ENCODE data around the gene CGREF1. TPM values are rescaled to one million over a fixed set of nuclear protein-coding genes. Genes with fewer than 3 reads are reported as not detected.

Gene CGREF1
- total and polyA plus RNA-seq, 2 donors (not counting 1 experiment from before 2014, with no cell fraction given), result 1.5 to 2.3 TPM

DNA sequence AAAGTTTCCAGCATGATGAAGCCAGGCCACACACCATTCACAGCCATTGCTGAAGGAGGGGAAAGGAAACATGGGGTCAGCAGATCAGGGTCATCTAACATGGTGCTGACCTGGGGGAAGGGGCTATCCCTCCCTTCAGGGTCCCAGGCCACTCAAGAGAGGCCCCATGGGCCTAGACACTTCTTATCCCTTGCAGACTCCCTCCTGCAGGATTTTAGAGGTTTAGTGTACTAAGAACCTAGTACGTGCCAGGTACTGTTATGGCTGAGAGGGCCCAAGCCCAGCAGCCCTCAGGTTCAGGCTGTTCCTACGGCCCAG is 23.5 kb downstream of the CGREF1 start:
- no peak overlapping the region for H2AFZ ChIP-seq (ENCODE audit: low read length)
- DNase-seq (ENCODE audit: low read depth in 2 of 2), result no peak

DNA sequence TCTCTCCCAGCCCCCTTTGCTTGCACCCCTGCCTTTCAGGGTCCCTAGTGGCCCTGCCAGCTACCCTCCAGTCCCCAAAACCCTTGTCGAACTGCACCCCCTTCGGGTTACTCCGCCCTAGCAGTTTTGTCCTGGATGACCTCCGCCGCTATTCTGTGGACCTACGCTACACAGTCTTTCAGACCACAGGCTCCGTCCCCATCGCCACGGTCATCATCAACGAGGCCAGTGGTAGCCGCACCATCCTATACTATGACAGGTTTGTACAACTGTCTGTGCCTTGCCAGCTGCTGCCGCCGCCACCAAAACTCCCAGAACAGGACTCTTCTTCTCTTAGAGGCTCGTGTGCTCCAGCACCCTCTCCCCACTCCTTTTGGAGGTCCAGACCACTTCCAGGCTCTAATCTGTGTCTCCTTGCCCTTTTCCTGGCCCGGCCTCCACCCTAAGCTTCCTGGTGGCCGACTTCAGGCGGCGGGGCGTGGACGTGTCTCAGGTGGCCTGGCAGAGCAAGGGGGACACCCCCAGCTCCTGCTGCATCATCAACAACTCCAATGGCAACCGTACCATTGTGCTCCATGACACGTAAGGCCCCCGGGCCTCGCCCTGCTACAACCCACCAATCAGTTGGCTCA is 24.5 kb downstream of the CGREF1 start:
- H3K9me3 ChIP-seq (ENCODE audit: control insufficient read depth, insufficient read depth, low read depth, low read length), result no peaks in the 10 kb centered on the region
- H3K4me3 ChIP-seq (replicated peaks in 1 of 4; ENCODE audit: control extremely low read depth in 1 of 4, insufficient read depth in 1 of 4, low read depth in 3 of 4, low read length in 4 of 4), result no peak overlapping the region
- H2AFZ ChIP-seq (ENCODE audit: low read length), result no peak overlapping the region
- H3K4me2 ChIP-seq (ENCODE audit: extremely low read depth, insufficient read depth, low read length), result no peak overlapping the region
- no peak for DNase-seq (ENCODE audit: low read depth in 2 of 2)
- H3K4me1 ChIP-seq (ENCODE audit: control insufficient read depth, extremely low read depth, insufficient read depth, low read length), result no peaks in the 10 kb centered on the region
- H3K27ac ChIP-seq (ENCODE audit: insufficient read depth, low read length), result no peak overlapping the region
- H3K36me3 ChIP-seq (ENCODE audit: control insufficient read depth, insufficient read depth, low read length), result no peaks in the 10 kb centered on the region
- no peaks in the 10 kb centered on the region for H3K27me3 ChIP-seq (ENCODE audit: control insufficient read depth, insufficient read depth, low read length)
- TF ChIP-seq, protein P1, sequence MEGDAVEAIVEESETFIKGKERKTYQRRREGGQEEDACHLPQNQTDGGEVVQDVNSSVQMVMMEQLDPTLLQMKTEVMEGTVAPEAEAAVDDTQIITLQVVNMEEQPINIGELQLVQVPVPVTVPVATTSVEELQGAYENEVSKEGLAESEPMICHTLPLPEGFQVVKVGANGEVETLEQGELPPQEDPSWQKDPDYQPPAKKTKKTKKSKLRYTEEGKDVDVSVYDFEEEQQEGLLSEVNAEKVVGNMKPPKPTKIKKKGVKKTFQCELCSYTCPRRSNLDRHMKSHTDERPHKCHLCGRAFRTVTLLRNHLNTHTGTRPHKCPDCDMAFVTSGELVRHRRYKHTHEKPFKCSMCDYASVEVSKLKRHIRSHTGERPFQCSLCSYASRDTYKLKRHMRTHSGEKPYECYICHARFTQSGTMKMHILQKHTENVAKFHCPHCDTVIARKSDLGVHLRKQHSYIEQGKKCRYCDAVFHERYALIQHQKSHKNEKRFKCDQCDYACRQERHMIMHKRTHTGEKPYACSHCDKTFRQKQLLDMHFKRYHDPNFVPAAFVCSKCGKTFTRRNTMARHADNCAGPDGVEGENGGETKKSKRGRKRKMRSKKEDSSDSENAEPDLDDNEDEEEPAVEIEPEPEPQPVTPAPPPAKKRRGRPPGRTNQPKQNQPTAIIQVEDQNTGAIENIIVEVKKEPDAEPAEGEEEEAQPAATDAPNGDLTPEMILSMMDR (conservative IDR thresholded peaks at IDR 0.05 in 1 of 2, IDR thresholded peaks at IDR 0.05 in 1 of 2; ENCODE audit: low read depth in 1 of 2, low read length in 2 of 2), result no peak
- TF ChIP-seq EZH2 (IDR thresholded peaks at IDR 0.05; ENCODE audit: low read length, missing control alignments), result no peak
- no peak overlapping the region for H3K9ac ChIP-seq (ENCODE audit: insufficient read depth, low read length)
- no peaks in the 10 kb centered on the region for H3K79me2 ChIP-seq (ENCODE audit: control insufficient read depth, insufficient read depth, low read length)
- no peaks in the 10 kb centered on the region for H4K20me1 ChIP-seq (ENCODE audit: control insufficient read depth, extremely low read depth, insufficient read depth, low read length)

More for the DNA sequence above, 23.5 kb downstream of the CGREF1 start:
- Histone ChIP-seq H4K20me1 (ENCODE audit: control insufficient read depth, extremely low read depth, insufficient read depth, low read length) (no peaks in the 10 kb centered on the region), H3K27ac (ENCODE audit: insufficient read depth, low read length) (no peak overlapping the region), H3K36me3 (ENCODE audit: control insufficient read depth, insufficient read depth, low read length) (no peaks in the 10 kb centered on the region), H3K9me3 (ENCODE audit: control insufficient read depth, insufficient read depth, low read depth, low read length) (no peaks in the 10 kb centered on the region), H3K4me3 (replicated peaks in 1 of 4; ENCODE audit: control extremely low read depth in 1 of 4, insufficient read depth in 1 of 4, low read depth in 3 of 4, low read length in 4 of 4) (no peak overlapping the region), H3K4me1 (ENCODE audit: control insufficient read depth, extremely low read depth, insufficient read depth, low read length) (no peaks in the 10 kb centered on the region), H3K4me2 (ENCODE audit: extremely low read depth, insufficient read depth, low read length) (no peak overlapping the region), H3K9ac (ENCODE audit: insufficient read depth, low read length) (no peak overlapping the region), H3K79me2 (ENCODE audit: control insufficient read depth, insufficient read depth, low read length) (no peaks in the 10 kb centered on the region), H3K27me3 (ENCODE audit: control insufficient read depth, insufficient read depth, low read length) (no peaks in the 10 kb centered on the region)
- no peak for TF ChIP-seq EZH2 (IDR thresholded peaks at IDR 0.05; ENCODE audit: low read length, missing control alignments)
- TF ChIP-seq, protein P1 (conservative IDR thresholded peaks at IDR 0.05 in 1 of 2, IDR thresholded peaks at IDR 0.05 in 1 of 2; ENCODE audit: low read depth in 1 of 2, low read length in 2 of 2), result no peak

DNA sequence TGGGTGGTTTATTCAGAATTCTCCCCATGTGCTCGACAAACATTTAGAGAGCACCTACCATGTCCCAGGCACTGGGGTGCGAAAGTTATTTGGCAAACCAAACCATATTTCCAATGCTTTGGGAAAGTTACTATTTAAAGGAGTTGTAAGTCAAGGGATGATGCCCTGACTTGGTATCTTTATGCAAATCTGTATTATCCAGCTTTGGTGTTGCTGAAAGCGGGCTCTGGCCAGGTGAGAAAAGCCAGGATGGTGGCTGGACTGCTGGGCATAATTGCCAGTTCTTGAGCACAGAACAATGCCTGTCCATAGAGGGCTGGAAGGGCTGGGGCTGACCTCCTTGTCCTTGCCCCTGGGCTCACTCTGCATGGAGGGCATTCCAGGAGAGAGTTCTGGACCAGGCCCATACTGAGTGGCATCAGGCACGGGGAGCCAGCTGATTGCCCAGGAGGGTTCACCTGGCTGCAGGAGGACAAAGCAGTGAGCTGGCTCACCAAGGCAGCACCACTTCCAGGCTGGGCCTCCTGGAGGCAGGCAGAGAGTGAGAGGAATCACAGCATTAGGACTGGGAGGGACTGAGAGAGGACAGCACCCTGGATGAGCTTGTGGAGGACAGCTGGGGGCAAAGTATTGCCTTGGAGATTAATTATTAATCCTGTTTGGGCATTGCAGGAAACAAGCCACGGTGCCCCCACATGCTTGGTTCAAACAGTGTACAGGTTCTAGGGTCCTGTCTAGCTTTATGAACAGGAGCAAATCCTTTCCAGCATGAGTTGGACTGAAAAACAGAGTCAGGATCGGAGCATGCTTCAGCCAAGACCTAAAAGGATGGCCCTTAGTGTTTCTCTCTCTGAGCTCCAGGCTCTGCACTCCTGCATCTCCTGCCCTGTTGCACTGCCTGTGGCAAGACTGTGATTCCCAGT is 25.2 kb downstream of the CGREF1 start:
- no peaks in the 10 kb centered on the region for H3K79me2 ChIP-seq (ENCODE audit: control insufficient read depth, insufficient read depth, low read length)
- H3K9ac ChIP-seq (ENCODE audit: insufficient read depth, low read length), result no peak overlapping the region
- no peaks in the 10 kb centered on the region for H4K20me1 ChIP-seq (ENCODE audit: control insufficient read depth, extremely low read depth, insufficient read depth, low read length)
- no peak overlapping the region for H3K4me2 ChIP-seq (ENCODE audit: extremely low read depth, insufficient read depth, low read length)
- TF ChIP-seq, protein P1 (conservative IDR thresholded peaks at IDR 0.05 in 1 of 2, IDR thresholded peaks at IDR 0.05 in 1 of 2; ENCODE audit: low read depth in 1 of 2, low read length in 2 of 2), result no peak
- TF ChIP-seq EZH2 (IDR thresholded peaks at IDR 0.05; ENCODE audit: low read length, missing control alignments), result no peak
- H3K36me3 ChIP-seq (ENCODE audit: control insufficient read depth, insufficient read depth, low read length), result no peaks in the 10 kb centered on the region
- no peak for DNase-seq (ENCODE audit: low read depth in 2 of 2)
- H3K9me3 ChIP-seq (ENCODE audit: control insufficient read depth, insufficient read depth, low read depth, low read length), result no peaks in the 10 kb centered on the region
- no peaks in the 10 kb centered on the region for H3K27me3 ChIP-seq (ENCODE audit: control insufficient read depth, insufficient read depth, low read length)
- H3K4me3 ChIP-seq (replicated peaks in 1 of 4; ENCODE audit: control extremely low read depth in 1 of 4, insufficient read depth in 1 of 4, low read depth in 3 of 4, low read length in 4 of 4), result no peak overlapping the region
- no peaks in the 10 kb centered on the region for H3K4me1 ChIP-seq (ENCODE audit: control insufficient read depth, extremely low read depth, insufficient read depth, low read length)
- no peak overlapping the region for H3K27ac ChIP-seq (ENCODE audit: insufficient read depth, low read length)
- H2AFZ ChIP-seq (ENCODE audit: low read length), result no peak overlapping the region
